Bronchial epithelial cell (primary cell): ENCODE data around the gene SLC38A1. TPM values are rescaled to one million over a fixed set of nuclear protein-coding genes. Genes with fewer than 3 reads are reported as not detected.

ENCODE experiments used
- DNase-seq: peaks from one replicate; pipeline ENCODE4 v3.0.0-alpha.2; 2010; ENCODE audit warnings: low read depth
- FAIRE-seq: peaks from 2 replicates; lab custom pipeline; 2011; peaks lifted over from hg19 to GRCh38; lab: Jason Lieb, UNC
- H3K27me3 ChIP-seq: 2 replicates; pipeline ENCODE4 v1.5.1; 2011; ENCODE audit warnings: low read length; ENCODE audit not compliant: control insufficient read depth, insufficient read depth
- H3K36me3 ChIP-seq: 2 replicates; pipeline ENCODE4 v1.5.1; 2011; ENCODE audit warnings: low read length; ENCODE audit not compliant: control insufficient read depth, insufficient read depth
- H3K4me3 ChIP-seq: 2 replicates; pipeline ENCODE4 v1.5.1; 2011; ENCODE audit warnings: mild to moderate bottlenecking, low read depth, low read length, control low read depth
- total RNA-seq: library from RNA; depleted of rRNA; stranded (reverse); fragments of >200 nt; gene quantifications from 2 replicates; pipeline ENCODE4 v1.2.1, GENCODE V29; 2014
- TF ChIP-seq, protein P1 (sequence below): IDR thresholded peaks from 2 replicates; pipeline ENCODE4 v1.5.1; 2011; ENCODE audit warnings: mild to moderate bottlenecking, moderate library complexity, low read length, control low read depth, inconsistent platforms; ENCODE audit not compliant: insufficient read depth, severe bottlenecking

Gene SLC38A1
- total RNA-seq, 1 donor from 2014 or later = 263 TPM

DNA sequence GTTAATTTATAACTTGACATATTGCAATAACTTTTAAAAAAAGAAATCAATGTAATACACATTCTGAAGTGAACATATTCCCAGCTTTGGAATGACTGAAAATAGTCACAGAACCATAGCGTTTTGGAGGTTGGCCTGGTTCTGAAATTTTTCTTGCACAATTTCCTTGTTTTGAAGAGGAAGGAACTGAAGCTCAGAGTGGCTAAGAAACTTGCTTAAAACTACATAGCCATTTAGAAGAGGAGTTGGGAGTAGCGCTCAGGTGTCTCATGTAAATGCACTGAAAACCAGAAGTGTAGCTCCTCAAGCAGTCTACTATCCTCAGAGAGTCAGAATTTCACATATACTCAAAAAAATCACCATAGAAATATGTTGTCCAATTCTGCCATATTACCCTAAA lies 41.2 kb downstream of the SLC38A1 start:
- Histone ChIP-seq H3K27me3 (no peaks in the 10 kb centered on the region), H3K4me3 (no peak overlapping the region), H3K36me3 (peaks cover 17% of the 10 kb centered on the region)
- DNase-seq (no peak), FAIRE-seq (no peak)
- TF ChIP-seq, protein P1, sequence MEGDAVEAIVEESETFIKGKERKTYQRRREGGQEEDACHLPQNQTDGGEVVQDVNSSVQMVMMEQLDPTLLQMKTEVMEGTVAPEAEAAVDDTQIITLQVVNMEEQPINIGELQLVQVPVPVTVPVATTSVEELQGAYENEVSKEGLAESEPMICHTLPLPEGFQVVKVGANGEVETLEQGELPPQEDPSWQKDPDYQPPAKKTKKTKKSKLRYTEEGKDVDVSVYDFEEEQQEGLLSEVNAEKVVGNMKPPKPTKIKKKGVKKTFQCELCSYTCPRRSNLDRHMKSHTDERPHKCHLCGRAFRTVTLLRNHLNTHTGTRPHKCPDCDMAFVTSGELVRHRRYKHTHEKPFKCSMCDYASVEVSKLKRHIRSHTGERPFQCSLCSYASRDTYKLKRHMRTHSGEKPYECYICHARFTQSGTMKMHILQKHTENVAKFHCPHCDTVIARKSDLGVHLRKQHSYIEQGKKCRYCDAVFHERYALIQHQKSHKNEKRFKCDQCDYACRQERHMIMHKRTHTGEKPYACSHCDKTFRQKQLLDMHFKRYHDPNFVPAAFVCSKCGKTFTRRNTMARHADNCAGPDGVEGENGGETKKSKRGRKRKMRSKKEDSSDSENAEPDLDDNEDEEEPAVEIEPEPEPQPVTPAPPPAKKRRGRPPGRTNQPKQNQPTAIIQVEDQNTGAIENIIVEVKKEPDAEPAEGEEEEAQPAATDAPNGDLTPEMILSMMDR = no peak

DNA sequence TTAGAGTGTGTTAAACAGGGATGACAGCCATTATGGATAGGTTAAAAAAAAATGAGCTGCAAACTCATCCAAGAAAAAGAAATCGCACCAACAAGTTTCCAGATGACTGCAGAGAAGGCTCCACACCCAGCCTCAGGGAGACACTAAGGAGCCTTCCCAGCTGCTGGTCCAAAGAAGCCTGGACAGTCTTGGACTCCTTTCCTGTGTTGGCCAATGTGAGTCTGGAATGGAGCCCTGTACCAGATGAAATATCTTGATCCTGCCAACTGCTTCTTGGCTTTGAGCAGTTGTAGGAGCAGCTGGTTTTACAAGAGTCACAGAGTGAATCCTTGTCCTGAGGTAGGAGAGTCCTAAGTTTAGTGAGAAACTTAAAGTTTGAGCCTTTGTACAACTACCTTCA lies 44.5 kb downstream of the SLC38A1 start:
- Histone ChIP-seq H3K36me3 (peaks cover 17% of the 10 kb centered on the region), H3K27me3 (no peaks in the 10 kb centered on the region), H3K4me3 (no peak overlapping the region)
- no peak for DNase-seq
- TF ChIP-seq, protein P1 = no peak
- no peak for FAIRE-seq

GRCh38 chr12:46223047-46223446 lies 45.8 kb downstream of the SLC38A1 start:
- H3K36me3 ChIP-seq = peaks cover 16% of the 10 kb centered on the region
- H3K4me3 ChIP-seq = no peak overlapping the region
- DNase-seq (no peak), FAIRE-seq (no peak)
- TF ChIP-seq, protein P1 = no peak
- H3K27me3 ChIP-seq = no peaks in the 10 kb centered on the region

GRCh38 chr12:46222636-46223035 lies 46.2 kb downstream of the SLC38A1 start:
- FAIRE-seq = no peak
- no peaks in the 10 kb centered on the region for H3K27me3 ChIP-seq
- peaks cover 17% of the 10 kb centered on the region for H3K36me3 ChIP-seq
- DNase-seq = no peak
- TF ChIP-seq, protein P1 = no peak
- no peak overlapping the region for H3K4me3 ChIP-seq

DNA sequence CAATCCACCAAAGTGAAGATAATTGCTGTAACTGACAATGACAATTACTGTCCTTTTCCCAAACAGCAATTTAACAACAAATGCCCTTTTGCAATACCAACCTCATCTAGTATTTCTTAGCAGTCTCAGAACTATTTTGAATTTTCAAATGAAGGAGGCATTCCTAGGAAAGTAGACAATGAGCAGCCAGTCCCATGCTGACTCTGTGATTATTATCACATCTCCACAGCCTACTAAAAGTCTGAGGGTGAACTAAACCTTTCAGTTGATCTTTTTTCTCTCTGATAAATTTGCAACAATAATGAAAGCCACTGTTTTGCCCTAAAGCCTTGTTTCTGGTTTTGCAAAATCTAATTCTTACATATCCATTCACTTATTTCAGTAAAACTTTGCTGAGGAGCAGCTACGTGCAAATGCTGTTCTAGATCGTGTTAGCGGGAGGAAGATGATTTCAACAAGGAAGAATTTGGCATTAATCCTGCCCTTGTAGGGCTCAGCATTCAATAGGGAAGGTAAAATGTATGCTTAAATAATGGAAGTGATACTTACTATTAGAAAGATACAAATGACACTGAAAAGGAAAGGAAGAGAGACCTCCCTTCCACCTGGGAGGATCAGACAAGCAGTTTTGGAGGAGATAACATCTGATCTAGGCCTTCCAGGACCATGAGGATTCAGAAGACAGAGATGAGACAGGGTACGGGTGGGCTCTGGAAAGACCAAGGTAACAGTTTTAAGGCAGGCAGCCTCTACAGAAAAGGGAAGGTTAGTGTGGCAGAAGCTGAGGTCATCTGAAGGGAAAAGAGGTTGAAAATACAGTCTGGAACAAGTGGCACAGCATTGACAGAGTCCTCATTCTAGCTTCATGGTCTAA lies 47.4 kb downstream of the SLC38A1 start:
- Histone ChIP-seq H3K36me3 (peaks cover 16% of the 10 kb centered on the region), H3K27me3 (no peaks in the 10 kb centered on the region), H3K4me3 (no peak overlapping the region)
- peak; percentile 58 for DNase-seq
- no peak for FAIRE-seq
- TF ChIP-seq, protein P1 = no peak
